ENCODE results near the gene TH. TPM values are rescaled to one million over a fixed set of nuclear protein-coding genes. Genes with fewer than 3 reads are reported as not detected.
A peak's percentile ranks its signal among the peaks of the same experiment; 100 is the strongest.

The TH gene
- total RNA-seq, 1 experiment from 2014 or later = not detected

GRCh38 chr11:2209370-2209801 is 37.8 kb upstream of the TH start:
- TF ChIP-seq TCF7L2 (IDR thresholded peaks at IDR 0.05; ENCODE audit: low read depth, low read length) (no peak), SIN3A (IDR thresholded peaks at IDR 0.05; ENCODE audit: borderline replicate concordance, insufficient read depth, low read depth, low read length) (no peak), POLR2AphosphoS5 (IDR thresholded peaks at IDR 0.05; ENCODE audit: low read depth, low read length) (no peak), REST (IDR thresholded peaks at IDR 0.05; ENCODE audit: insufficient read depth in 1 of 2, low read depth in 2 of 2, low read length in 1 of 2) (no peak)
- TF ChIP-seq, protein P1, sequence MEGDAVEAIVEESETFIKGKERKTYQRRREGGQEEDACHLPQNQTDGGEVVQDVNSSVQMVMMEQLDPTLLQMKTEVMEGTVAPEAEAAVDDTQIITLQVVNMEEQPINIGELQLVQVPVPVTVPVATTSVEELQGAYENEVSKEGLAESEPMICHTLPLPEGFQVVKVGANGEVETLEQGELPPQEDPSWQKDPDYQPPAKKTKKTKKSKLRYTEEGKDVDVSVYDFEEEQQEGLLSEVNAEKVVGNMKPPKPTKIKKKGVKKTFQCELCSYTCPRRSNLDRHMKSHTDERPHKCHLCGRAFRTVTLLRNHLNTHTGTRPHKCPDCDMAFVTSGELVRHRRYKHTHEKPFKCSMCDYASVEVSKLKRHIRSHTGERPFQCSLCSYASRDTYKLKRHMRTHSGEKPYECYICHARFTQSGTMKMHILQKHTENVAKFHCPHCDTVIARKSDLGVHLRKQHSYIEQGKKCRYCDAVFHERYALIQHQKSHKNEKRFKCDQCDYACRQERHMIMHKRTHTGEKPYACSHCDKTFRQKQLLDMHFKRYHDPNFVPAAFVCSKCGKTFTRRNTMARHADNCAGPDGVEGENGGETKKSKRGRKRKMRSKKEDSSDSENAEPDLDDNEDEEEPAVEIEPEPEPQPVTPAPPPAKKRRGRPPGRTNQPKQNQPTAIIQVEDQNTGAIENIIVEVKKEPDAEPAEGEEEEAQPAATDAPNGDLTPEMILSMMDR (IDR thresholded peaks at IDR 0.05) = no peak
- no peak for DNase-seq (ENCODE audit: low read depth, low spot score)
- ATAC-seq = 0 out of 2 replicates have a peak, but pooled peaks have one; percentile 5
- H3K36me3 ChIP-seq (ENCODE audit: control insufficient read depth, insufficient read depth, low read length) = no peaks in the 10 kb centered on the region
- ChIA-PET POLR2A (no interaction called here), CTCF (interaction anchor here (0.7 to 1.0 kb wide), 4 partner anchors 12 to 211 kb away, joined by 3 to 7 read pairs (median 4); no protein-coding TSS in a partner anchor)
- BruUV-seq (replicated peaks) = no TSS peak
- no peak overlapping the region for H3K27ac ChIP-seq (ENCODE audit: low read length)
- intact Hi-C loops (cut with micrococcal nuclease; ENCODE audit: unreplicated experiment) = no loop called here
- H3K4me1 ChIP-seq (ENCODE audit: control insufficient read depth, insufficient read depth, low read length) = no peaks in the 10 kb centered on the region
- no peaks in the 10 kb centered on the region for H3K9me3 ChIP-seq (ENCODE audit: control insufficient read depth, insufficient read depth, low read depth, low read length)
- in situ Hi-C loops (cut with HindIII; ENCODE audit: low pct_unique_long_range_greater_than_20kb, low sequenced_read_pairs) = no loop called here
- H3K4me3 ChIP-seq (ENCODE audit: low read depth in 2 of 2, low read length in 2 of 2) = no peak overlapping the region
- no peaks in the 10 kb centered on the region for H3K27me3 ChIP-seq (ENCODE audit: control insufficient read depth, insufficient read depth, low read length)

DNA sequence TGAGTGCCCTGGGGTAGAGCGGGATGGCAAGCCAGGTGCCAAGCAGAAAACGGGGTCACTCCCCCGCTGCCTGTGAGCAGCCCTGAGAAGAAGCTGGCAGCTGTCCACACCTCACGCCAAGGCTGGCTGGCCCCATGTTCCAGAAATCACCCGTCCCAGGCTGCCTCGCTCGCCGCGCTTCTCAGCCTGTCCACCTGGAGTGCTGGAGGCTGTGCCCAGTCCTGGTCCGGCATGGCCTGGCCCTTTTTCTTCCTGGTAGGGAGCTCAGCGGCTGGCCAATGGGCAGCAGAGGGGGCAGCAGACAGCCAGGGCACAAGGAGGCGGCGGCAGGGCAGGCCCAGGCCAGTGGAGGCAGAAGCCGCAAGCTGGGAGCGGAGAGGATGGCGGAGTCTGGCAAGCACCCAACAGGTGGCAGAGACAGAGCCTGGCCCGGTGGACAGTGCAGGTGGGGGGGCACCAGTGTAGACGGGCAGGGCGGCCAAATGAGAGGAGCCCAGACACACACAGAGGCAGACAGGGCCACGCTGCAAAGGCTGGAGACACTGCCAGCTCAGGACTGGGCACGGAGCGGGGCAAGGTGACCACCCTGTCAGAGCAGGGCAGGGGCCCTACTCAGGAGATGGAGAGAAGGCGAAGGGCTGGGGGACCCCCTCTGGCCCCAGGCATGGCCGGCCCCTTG is 37.2 kb upstream of the TH start:
- BruUV-seq (replicated peaks) = no TSS peak
- H3K4me3 ChIP-seq (ENCODE audit: low read depth in 2 of 2, low read length in 2 of 2) = no peak overlapping the region
- no peak for DNase-seq (ENCODE audit: low read depth, low spot score)
- in situ Hi-C loops (cut with HindIII; ENCODE audit: low pct_unique_long_range_greater_than_20kb, low sequenced_read_pairs) = no loop called here
- H3K27ac ChIP-seq (ENCODE audit: low read length) = no peak overlapping the region
- TF ChIP-seq REST (IDR thresholded peaks at IDR 0.05; ENCODE audit: insufficient read depth in 1 of 2, low read depth in 2 of 2, low read length in 1 of 2) (no peak), POLR2AphosphoS5 (IDR thresholded peaks at IDR 0.05; ENCODE audit: low read depth, low read length) (no peak), TCF7L2 (IDR thresholded peaks at IDR 0.05; ENCODE audit: low read depth, low read length) (no peak), SIN3A (IDR thresholded peaks at IDR 0.05; ENCODE audit: borderline replicate concordance, insufficient read depth, low read depth, low read length) (no peak)
- TF ChIP-seq, protein P1 (IDR thresholded peaks at IDR 0.05) = no peak
- H3K27me3 ChIP-seq (ENCODE audit: control insufficient read depth, insufficient read depth, low read length) = no peaks in the 10 kb centered on the region
- no peaks in the 10 kb centered on the region for H3K36me3 ChIP-seq (ENCODE audit: control insufficient read depth, insufficient read depth, low read length)
- POLR2A ChIA-PET = no interaction called here
- peak; percentile 72 for ATAC-seq
- CTCF ChIA-PET = interaction anchor here (0.6 to 1.0 kb wide), 5 partner anchors 11 to 318 kb away, joined by 3 to 7 read pairs (median 3); no protein-coding TSS in a partner anchor
- no peaks in the 10 kb centered on the region for H3K9me3 ChIP-seq (ENCODE audit: control insufficient read depth, insufficient read depth, low read depth, low read length)
- intact Hi-C loops (cut with micrococcal nuclease; ENCODE audit: unreplicated experiment) = no loop called here
- H3K4me1 ChIP-seq (ENCODE audit: control insufficient read depth, insufficient read depth, low read length) = no peaks in the 10 kb centered on the region

Data from Panc1 (cell line).